Esophagus squamous epithelium (tissue), 4 donors: ENCODE data around the gene PAIP1.
"Not testable (repeated sequence)": the region's sequence is repeated elsewhere in the genome, so short reads cannot be mapped to it uniquely, and the experiment has no call there.

Experiments
- CTCF ChIP-seq, 6 experiments: fragments of 450-650 bp in 4 of 6; fragments of 200-600 bp in 2 of 6; sonication (generic) in 2 of 6; IDR thresholded peaks; one replicate each; pipeline ENCODE4 v1.5.1; 2016 to 2019; ENCODE audit warnings: antibody characterized with exemption in 6 of 6, mild to moderate bottlenecking in 4 of 6, moderate library complexity in 4 of 6
- POLR2A ChIP-seq, 4 donors: fragments of 450-650 bp; IDR thresholded peaks; one replicate each; pipeline ENCODE4 v1.6.1; 2017; ENCODE audit warnings: antibody characterized with exemption in 4 of 4, mild to moderate bottlenecking in 4 of 4, moderate library complexity in 3 of 4

DNA sequence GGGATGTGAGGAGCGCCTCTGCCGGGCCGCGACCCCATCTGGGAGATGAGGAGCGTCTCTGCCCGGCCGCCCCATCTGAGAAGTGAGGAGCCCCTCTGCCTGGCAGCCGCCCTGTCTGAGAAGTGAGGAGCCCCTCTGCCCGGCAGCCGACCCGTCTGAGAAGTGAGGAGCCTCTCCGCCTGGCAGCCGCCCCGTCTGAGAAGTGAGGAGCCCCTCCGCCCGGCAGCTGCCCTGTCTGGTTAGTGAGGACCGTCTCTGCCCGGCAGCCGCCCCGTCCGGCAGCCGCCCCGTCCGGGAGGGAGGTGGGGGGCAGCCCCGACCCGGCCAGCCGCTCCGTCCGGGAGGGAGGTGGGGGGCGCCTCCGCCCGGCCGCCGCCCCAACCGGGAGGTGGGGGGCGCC is 45.8 kb downstream of the PAIP1 start:
- not testable (repeated sequence) for TF ChIP-seq CTCF, POLR2A (IDR thresholded peaks at IDR 0.05)
